H9 (cell line): ENCODE results near the gene SEMA4D. TPM values are rescaled to one million over a fixed set of nuclear protein-coding genes. Genes with fewer than 3 reads are reported as not detected.

Experiments used
- DNase-seq: peaks from one replicate; pipeline ENCODE4 v3.0.0-alpha.2; 2017
- H2AFZ ChIP-seq: one replicate; pipeline ENCODE4 v1.6.1; 2013; ENCODE audit warnings: mild to moderate bottlenecking, low read length, control low read depth, moderate library complexity
- H2AK5ac ChIP-seq: 2 replicates; pipeline ENCODE4 v1.6.1; 2013; ENCODE audit warnings: low read length, control low read depth, mixed read lengths; ENCODE audit not compliant: insufficient read length
- H2BK120ac ChIP-seq: one replicate; pipeline ENCODE4 v1.6.1; 2013; ENCODE audit warnings: low read depth, mild to moderate bottlenecking, low read length, control low read depth, inconsistent platforms; ENCODE audit not compliant: poor library complexity, severe bottlenecking
- H2BK12ac ChIP-seq: 2 replicates; pipeline ENCODE4 v1.6.1; 2013; ENCODE audit warnings: low read length, control low read depth, mixed read lengths, low read depth; ENCODE audit not compliant: insufficient read length
- H2BK15ac ChIP-seq: 2 replicates; pipeline ENCODE4 v1.6.1; 2013; ENCODE audit warnings: low read depth, low read length, control low read depth
- H2BK20ac ChIP-seq: one replicate; pipeline ENCODE4 v1.6.1; 2013; ENCODE audit warnings: low read depth, mild to moderate bottlenecking, low read length, control low read depth, inconsistent platforms; ENCODE audit not compliant: poor library complexity, severe bottlenecking
- H2BK5ac ChIP-seq: 2 replicates; pipeline ENCODE4 v1.6.1; 2013; ENCODE audit warnings: low read length, control low read depth, mixed read lengths; ENCODE audit not compliant: insufficient read length
- H3K14ac ChIP-seq: 2 replicates; pipeline ENCODE4 v1.6.1; 2013; ENCODE audit warnings: low read length, control low read depth; ENCODE audit not compliant: insufficient read depth
- H3K18ac ChIP-seq: 2 replicates; pipeline ENCODE4 v1.6.1; 2013; ENCODE audit warnings: low read depth, mild to moderate bottlenecking, mixed read lengths, low read length, control low read depth; ENCODE audit not compliant: insufficient read length
- H3K23ac ChIP-seq: 2 replicates; pipeline ENCODE4 v1.6.1; 2013; ENCODE audit warnings: low read length, control low read depth, mixed read lengths, low read depth; ENCODE audit not compliant: insufficient read length
- H3K23me2 ChIP-seq: 2 replicates; pipeline ENCODE4 v1.6.1; 2013; ENCODE audit warnings: low read depth, mild to moderate bottlenecking, mixed read lengths, low read length, control low read depth; ENCODE audit not compliant: insufficient read length, poor library complexity, severe bottlenecking
- H3K27ac ChIP-seq: 2 replicates; pipeline ENCODE4 v1.5.1; 2013; ENCODE audit warnings: low read length, control low read depth, mixed read lengths, low read depth; ENCODE audit not compliant: insufficient read length
- H3K27me3 ChIP-seq: 2 replicates; pipeline ENCODE4 v1.6.1; 2013; ENCODE audit warnings: low read length, control low read depth, inconsistent platforms; ENCODE audit not compliant: insufficient read depth
- H3K4ac ChIP-seq: 2 replicates; pipeline ENCODE4 v1.6.1; 2013; ENCODE audit warnings: low read depth, mild to moderate bottlenecking, control low read depth, inconsistent platforms, low read length, moderate library complexity
- H3K4me1 ChIP-seq: 2 replicates; pipeline ENCODE4 v1.6.1; 2013; ENCODE audit warnings: low read length, control low read depth, inconsistent platforms; ENCODE audit not compliant: insufficient read depth
- H3K4me2 ChIP-seq: 2 replicates; pipeline ENCODE4 v1.6.1; 2013; ENCODE audit warnings: low read length, control low read depth, mixed read lengths; ENCODE audit not compliant: insufficient read length, insufficient read depth
- H3K56ac ChIP-seq: 2 replicates; pipeline ENCODE4 v1.6.1; 2013; ENCODE audit warnings: low read depth, mild to moderate bottlenecking, mixed read lengths, low read length, control low read depth; ENCODE audit not compliant: insufficient read length
- H3K79me1 ChIP-seq: 2 replicates; pipeline ENCODE4 v1.6.1; 2013; ENCODE audit warnings: low read depth, mild to moderate bottlenecking, moderate library complexity, low read length, control low read depth, inconsistent platforms; ENCODE audit not compliant: insufficient read depth, poor library complexity, severe bottlenecking
- H3K79me2 ChIP-seq: 2 replicates; pipeline ENCODE4 v1.6.1; 2013; ENCODE audit warnings: low read length, control low read depth, inconsistent platforms; ENCODE audit not compliant: insufficient read depth
- H3K9ac ChIP-seq: 2 replicates; pipeline ENCODE4 v1.6.1; 2013; ENCODE audit warnings: low read length, control low read depth, mixed read lengths; ENCODE audit not compliant: insufficient read length; ENCODE audit errors: extremely low read depth
- H3K9me3 ChIP-seq: one replicate; pipeline ENCODE4 v1.6.1; 2013; ENCODE audit warnings: low read depth, low read length, inconsistent platforms; ENCODE audit not compliant: control insufficient read depth
- H3T11ph ChIP-seq: one replicate; pipeline ENCODE4 v1.6.1; 2013; ENCODE audit warnings: mild to moderate bottlenecking, low read length, control low read depth, inconsistent platforms
- H4K20me1 ChIP-seq: one replicate; pipeline ENCODE4 v1.6.1; 2013; ENCODE audit not compliant: control insufficient read depth, insufficient read length, insufficient read depth
- H4K5ac ChIP-seq: 2 replicates; pipeline ENCODE4 v1.6.1; 2013; ENCODE audit warnings: low read depth, mild to moderate bottlenecking, mixed read lengths, low read length, control low read depth; ENCODE audit not compliant: insufficient read length
- H4K8ac ChIP-seq: replicated peaks from 2 replicates; pipeline ENCODE4 v1.6.1; 2013; ENCODE audit warnings: low read length, control low read depth, mixed read lengths, low read depth; ENCODE audit not compliant: insufficient read length
- H4K91ac ChIP-seq: 2 replicates; pipeline ENCODE4 v1.6.1; 2013; ENCODE audit warnings: low read depth, mild to moderate bottlenecking, moderate library complexity, mixed read lengths, low read length, control low read depth; ENCODE audit not compliant: insufficient read length
- H3K27ac Mint-ChIP-seq, 3 experiments: 2 replicates in 2 of 3; 3 replicates in 1 of 3; pipeline ENCODE4 v1.8.0; 2020 to 2021; ENCODE audit warnings: mixed read lengths in 3 of 3, mild to moderate bottlenecking in 1 of 3, moderate library complexity in 1 of 3
- H3K27me3 Mint-ChIP-seq: 2 replicates; pipeline ENCODE4 v1.8.0; 2021; ENCODE audit warnings: low read depth, mild to moderate bottlenecking, moderate library complexity, mixed read lengths
- H3K36me3 Mint-ChIP-seq, 3 experiments: 2 replicates in 2 of 3; 3 replicates in 1 of 3; pipeline ENCODE4 v1.8.0; 2020 to 2021; ENCODE audit warnings: low read depth in 3 of 3, mixed read lengths in 3 of 3; ENCODE audit not compliant: insufficient read depth in 1 of 3
- H3K4me1 Mint-ChIP-seq, 2 experiments: 2 replicates each; pipeline ENCODE4 v1.8.0; 2020; ENCODE audit warnings: mixed read lengths in 2 of 2
- H3K4me3 Mint-ChIP-seq, 2 experiments: 2 replicates in 1 of 2; 3 replicates in 1 of 2; pipeline ENCODE4 v1.8.0; 2020 to 2021; ENCODE audit warnings: mild to moderate bottlenecking in 2 of 2, mixed read lengths in 2 of 2, moderate library complexity in 1 of 2
- H3K9me3 Mint-ChIP-seq, 2 experiments: 2 replicates in 1 of 2; 3 replicates in 1 of 2; pipeline ENCODE4 v1.8.0; 2020; ENCODE audit warnings: mild to moderate bottlenecking in 2 of 2, mixed read lengths in 2 of 2, moderate library complexity in 1 of 2
- CTCF ChIP-seq: fragments of 200-600 bp; sonication (generic); conservative IDR thresholded peaks from 3 replicates; pipeline ENCODE4 v1.8.0; 2021; ENCODE audit warnings: antibody characterized with exemption, mild to moderate bottlenecking
- WGBS: extraction: QIAGEN DNeasy Blood & Tissue Kit; methylation state at CpG from one replicate; pipeline ENCODE4 v1.1.7; 2013; ENCODE audit warnings: missing lambda C conversion rate, low lambda C conversion rate, mixed read lengths; ENCODE audit not compliant: insufficient read length; ENCODE audit errors: extremely low coverage; 5-methylcytosine and 5-hydroxymethylcytosine counted together
- total RNA-seq: library from RNA; stranded (reverse); gene quantifications from 2 replicates; pipeline ENCODE4 v1.2.1, GENCODE V29; 2021

SEMA4D gene
- total RNA-seq, 1 experiment from 2014 or later = 47.2 TPM

GRCh38 chr9:89514337-89514736, 16.4 kb upstream of the SEMA4D start:
- Histone ChIP-seq H3K9me3 (no peaks in the 10 kb centered on the region), H4K91ac (no peak overlapping the region), H2AK5ac (no peak overlapping the region), H3K27ac (no peak overlapping the region), H3K9ac (no peak overlapping the region), H3T11ph (no peak overlapping the region), H3K4me2 (no peak overlapping the region), H3K79me2 (no peaks in the 10 kb centered on the region), H4K20me1 (no peaks in the 10 kb centered on the region), H2BK12ac (no peak overlapping the region), H3K4me1 (no peaks in the 10 kb centered on the region), H3K14ac (no peak overlapping the region), H2BK15ac (no peak overlapping the region), H2BK5ac (no peak overlapping the region), H3K79me1 (no peaks in the 10 kb centered on the region), H3K27me3 (no peaks in the 10 kb centered on the region), H2BK120ac (no peak overlapping the region), H3K23me2 (no peaks in the 10 kb centered on the region), H4K5ac (no peak overlapping the region), H2AFZ (no peak overlapping the region), H2BK20ac (no peak overlapping the region), H4K8ac (no peak overlapping the region), H3K18ac (no peak overlapping the region), H3K23ac (no peak overlapping the region), H3K4ac (no peak overlapping the region), H3K56ac (no peak overlapping the region)
- no peaks in the 10 kb centered on the region; a peak in 1 of 7 replicates for H3K36me3 Mint-ChIP-seq
- H3K27me3 Mint-ChIP-seq = peaks cover 13% of the 10 kb centered on the region
- TF ChIP-seq CTCF = no peak
- H3K9me3 Mint-ChIP-seq = no peaks in the 10 kb centered on the region
- no peak for DNase-seq
- H3K4me3 Mint-ChIP-seq = no peak overlapping the region
- H3K4me1 Mint-ChIP-seq = no peaks in the 10 kb centered on the region
- no CpG with 5 or more reads among the region's 5 CpGs for WGBS
- no peak overlapping the region for H3K27ac Mint-ChIP-seq
